Ishikawa (cell line): ENCODE data around the gene ECSCR.

Source experiments
- CEBPB ChIP-seq: IDR thresholded peaks from 2 replicates; pipeline ENCODE4 v1.6.1; 2012
- CREB1 ChIP-seq: IDR thresholded peaks from 2 replicates; pipeline ENCODE4 v1.6.1; 2012; ENCODE audit warnings: low read depth
- EGR1 ChIP-seq: IDR thresholded peaks from 2 replicates; pipeline ENCODE4 v1.6.1; 2012
- EP300 ChIP-seq: IDR thresholded peaks from 2 replicates; pipeline ENCODE4 v1.6.1; 2012; ENCODE audit warnings: borderline replicate concordance
- FOXM1 ChIP-seq: IDR thresholded peaks from 2 replicates; pipeline ENCODE4 v1.6.1; 2012; ENCODE audit warnings: low read depth, borderline replicate concordance
- MAX ChIP-seq: IDR thresholded peaks from 2 replicates; pipeline ENCODE4 v1.6.1; 2012
- NFIC ChIP-seq: IDR thresholded peaks from 2 replicates; pipeline ENCODE4 v1.6.1; 2012
- RAD21 ChIP-seq: IDR thresholded peaks from 2 replicates; pipeline ENCODE4 v1.6.1; 2012; ENCODE audit warnings: low read depth
- TAF1 ChIP-seq: IDR thresholded peaks from 2 replicates; pipeline ENCODE4 v1.6.1; 2012; ENCODE audit warnings: low read depth, mild to moderate bottlenecking
- TEAD4 ChIP-seq: IDR thresholded peaks from 2 replicates; pipeline ENCODE4 v1.6.1; 2012
- USF1 ChIP-seq: IDR thresholded peaks from 2 replicates; pipeline ENCODE4 v1.6.1; 2012
- YY1 ChIP-seq: IDR thresholded peaks from 2 replicates; pipeline ENCODE4 v1.6.1; 2012; ENCODE audit warnings: low read depth
- ZBTB7A ChIP-seq: IDR thresholded peaks from 2 replicates; pipeline ENCODE4 v1.6.1; 2012; ENCODE audit warnings: low read depth
- TF ChIP-seq, protein P1 (sequence below): IDR thresholded peaks from 2 replicates; pipeline ENCODE4 v1.6.1; 2012; ENCODE audit warnings: low read depth, mild to moderate bottlenecking

- TF ChIP-seq EP300, result no peak
- no peak for TF ChIP-seq RAD21
- TF ChIP-seq YY1, result no peak
- no peak for TF ChIP-seq FOXM1
- no peak for TF ChIP-seq CEBPB
- TF ChIP-seq, protein P1, sequence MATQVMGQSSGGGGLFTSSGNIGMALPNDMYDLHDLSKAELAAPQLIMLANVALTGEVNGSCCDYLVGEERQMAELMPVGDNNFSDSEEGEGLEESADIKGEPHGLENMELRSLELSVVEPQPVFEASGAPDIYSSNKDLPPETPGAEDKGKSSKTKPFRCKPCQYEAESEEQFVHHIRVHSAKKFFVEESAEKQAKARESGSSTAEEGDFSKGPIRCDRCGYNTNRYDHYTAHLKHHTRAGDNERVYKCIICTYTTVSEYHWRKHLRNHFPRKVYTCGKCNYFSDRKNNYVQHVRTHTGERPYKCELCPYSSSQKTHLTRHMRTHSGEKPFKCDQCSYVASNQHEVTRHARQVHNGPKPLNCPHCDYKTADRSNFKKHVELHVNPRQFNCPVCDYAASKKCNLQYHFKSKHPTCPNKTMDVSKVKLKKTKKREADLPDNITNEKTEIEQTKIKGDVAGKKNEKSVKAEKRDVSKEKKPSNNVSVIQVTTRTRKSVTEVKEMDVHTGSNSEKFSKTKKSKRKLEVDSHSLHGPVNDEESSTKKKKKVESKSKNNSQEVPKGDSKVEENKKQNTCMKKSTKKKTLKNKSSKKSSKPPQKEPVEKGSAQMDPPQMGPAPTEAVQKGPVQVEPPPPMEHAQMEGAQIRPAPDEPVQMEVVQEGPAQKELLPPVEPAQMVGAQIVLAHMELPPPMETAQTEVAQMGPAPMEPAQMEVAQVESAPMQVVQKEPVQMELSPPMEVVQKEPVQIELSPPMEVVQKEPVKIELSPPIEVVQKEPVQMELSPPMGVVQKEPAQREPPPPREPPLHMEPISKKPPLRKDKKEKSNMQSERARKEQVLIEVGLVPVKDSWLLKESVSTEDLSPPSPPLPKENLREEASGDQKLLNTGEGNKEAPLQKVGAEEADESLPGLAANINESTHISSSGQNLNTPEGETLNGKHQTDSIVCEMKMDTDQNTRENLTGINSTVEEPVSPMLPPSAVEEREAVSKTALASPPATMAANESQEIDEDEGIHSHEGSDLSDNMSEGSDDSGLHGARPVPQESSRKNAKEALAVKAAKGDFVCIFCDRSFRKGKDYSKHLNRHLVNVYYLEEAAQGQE, result no peak
- no peak for TF ChIP-seq TAF1
- TF ChIP-seq CREB1, result no peak
- TF ChIP-seq ZBTB7A, result no peak
- TF ChIP-seq MAX, result no peak
- no peak for TF ChIP-seq NFIC
- TF ChIP-seq TEAD4, result no peak
- TF ChIP-seq USF1, result no peak
- TF ChIP-seq EGR1, result no peak
Measured at GRCh38 chr5:139486201-139486600, 23.7 kb upstream of the ECSCR start.
